Ovary (tissue), 9 donors: ENCODE results near the gene FPR3. TPM values are rescaled to one million over a fixed set of nuclear protein-coding genes. Genes with fewer than 3 reads are reported as not detected.

Source experiments
- DNase-seq, 5 donors: peaks; one replicate each; pipeline ENCODE4 v3.0.0-alpha.2; 2019 to 2020
- H3K27ac ChIP-seq, 2 donors: fragments of 200-600 bp; one replicate each; pipeline versions ENCODE4 v1.5.1 to v1.8.0; 2019 to 2022
- H3K27me3 ChIP-seq: fragments of 200-600 bp; one replicate; pipeline ENCODE4 v1.8.0; 2022
- H3K36me3 ChIP-seq: fragments of 200-600 bp; sonication (generic); one replicate; pipeline ENCODE4 v1.5.1; 2019
- H3K4me1 ChIP-seq: one replicate; pipeline ENCODE4 v1.8.1; 2013; ENCODE audit warnings: mild to moderate bottlenecking, moderate library complexity; ENCODE audit not compliant: insufficient read depth
- H3K4me3 ChIP-seq: fragments of 200-600 bp; sonication (generic); one replicate; pipeline ENCODE4 v1.5.1; 2017
- H3K9me3 ChIP-seq, 2 donors: fragments of 200-600 bp in 1 of 2; sonication (generic) in 1 of 2; one replicate each; pipeline versions ENCODE4 v1.5.1 to v1.8.1; 2013 to 2019; ENCODE audit warnings: mild to moderate bottlenecking in 1 of 2, moderate library complexity in 1 of 2
- EP300 ChIP-seq: sonication (generic); formaldehyde crosslinking; IDR thresholded peaks from one replicate; pipeline ENCODE4 v1.6.1; 2017; ENCODE audit warnings: antibody characterized with exemption
- POLR2A ChIP-seq: fragments of 450-650 bp; IDR thresholded peaks from one replicate; pipeline ENCODE4 v1.6.1; 2017; ENCODE audit warnings: antibody characterized with exemption, mild to moderate bottlenecking, moderate library complexity
- WGBS, 3 donors: extraction: QIAGEN DNeasy Blood & Tissue Kit in 1 of 3; methylation state at CpG; one replicate each; pipeline versions ENCODE4 v1.1.5 to v1.1.7; 2013 to 2017; 5-methylcytosine and 5-hydroxymethylcytosine counted together
- intact Hi-C, 4 donors: fragments of 100-400 bp; cut with DNase I; formaldehyde crosslinking; loops; one replicate each; pipeline versions ENCODE4 v1.11.0 to v1.15.1; 2022 to 2023
- polyA plus RNA-seq, 2 donors: library from polyadenylated mRNA; stranded (reverse); fragments of 200-250 nt in 1 of 2; fragments of 350-450 nt in 1 of 2; fragmentation: Illumina TruSeq in 1 of 2; extraction: RNeasy Lipid Tissue Mini Kit (QIAGEN cat#74804) in 1 of 2; gene quantifications; one replicate each; pipeline ENCODE4 v1.2.3, GENCODE V29; 2013 to 2014
- total RNA-seq, 7 donors: library from RNA; depleted of rRNA in 2 of 7; stranded (reverse); fragments of >200 nt in 2 of 7; fragmentation: NEBNext Ultra II Directional in 3 of 7; extraction: Animal tissue kit (Norgen Biotek cat#: 25700) in 3 of 7; gene quantifications; one replicate each; pipeline versions ENCODE4 v1.1.0 to v1.2.4, GENCODE V29; 2016 to 2023
- TF ChIP-seq, protein P1 (sequence below), 3 donors: fragments of 450-650 bp in 2 of 3; fragments of 200-600 bp in 1 of 3; IDR thresholded peaks; one replicate each; pipeline versions ENCODE4 v1.5.1 to v1.8.0; 2016 to 2022; ENCODE audit warnings: antibody characterized with exemption in 3 of 3, mild to moderate bottlenecking in 1 of 3
- donor health status: DM: no; HTN: no; CAD: no; lungs with moderate emphysema.
- donor health status: DM: no; HTN: no; CAD: no.
- donor health status: Bipolar disorder and iron deficiency.
- donor health status: DM: yes; HTN: yes; CAD: no.
- donor health status: DM: no; HTN: no; CAD: no.
- donor health status: DM: yes; HTN: yes; CAD: no.

Gene FPR3
- total and polyA plus RNA-seq, 9 donors, result 1.5 to 20.5 (median 3.5) TPM

GRCh38 chr19:51751655-51752054, 43.3 kb upstream of the FPR3 start, which contains the start of gene FPR1:
TSS of gene FPR1 (minus strand) at chr19:51751878. CDS start at chr19:51746994, 4,884 bp downstream.
- 87 to 92% (median 87%) methylated on average over 2 of the region's 2 CpGs for WGBS, 3 donors
- no peak within 1 kb of the TSS for H3K27ac ChIP-seq

GRCh38 chr19:51754109-51754508, 40.8 kb upstream of the FPR3 start:
- Histone ChIP-seq H3K36me3 (no peaks in the 10 kb centered on the region), H3K9me3 (no peaks in the 10 kb centered on the region), H3K27me3 (no peaks in the 10 kb centered on the region), H3K27ac (no peak overlapping the region), H3K4me3 (no peak overlapping the region), H3K4me1 (no peaks in the 10 kb centered on the region)
- WGBS, 3 donors, result 85 to 89% (median 87%) methylated on average over 6 of the region's 6 CpGs
- intact Hi-C loops, result no loop called here
- DNase-seq, result no peak
- TF ChIP-seq EP300, result no peak
- TF ChIP-seq, protein P1, sequence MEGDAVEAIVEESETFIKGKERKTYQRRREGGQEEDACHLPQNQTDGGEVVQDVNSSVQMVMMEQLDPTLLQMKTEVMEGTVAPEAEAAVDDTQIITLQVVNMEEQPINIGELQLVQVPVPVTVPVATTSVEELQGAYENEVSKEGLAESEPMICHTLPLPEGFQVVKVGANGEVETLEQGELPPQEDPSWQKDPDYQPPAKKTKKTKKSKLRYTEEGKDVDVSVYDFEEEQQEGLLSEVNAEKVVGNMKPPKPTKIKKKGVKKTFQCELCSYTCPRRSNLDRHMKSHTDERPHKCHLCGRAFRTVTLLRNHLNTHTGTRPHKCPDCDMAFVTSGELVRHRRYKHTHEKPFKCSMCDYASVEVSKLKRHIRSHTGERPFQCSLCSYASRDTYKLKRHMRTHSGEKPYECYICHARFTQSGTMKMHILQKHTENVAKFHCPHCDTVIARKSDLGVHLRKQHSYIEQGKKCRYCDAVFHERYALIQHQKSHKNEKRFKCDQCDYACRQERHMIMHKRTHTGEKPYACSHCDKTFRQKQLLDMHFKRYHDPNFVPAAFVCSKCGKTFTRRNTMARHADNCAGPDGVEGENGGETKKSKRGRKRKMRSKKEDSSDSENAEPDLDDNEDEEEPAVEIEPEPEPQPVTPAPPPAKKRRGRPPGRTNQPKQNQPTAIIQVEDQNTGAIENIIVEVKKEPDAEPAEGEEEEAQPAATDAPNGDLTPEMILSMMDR (IDR thresholded peaks at IDR 0.05), result no peak

More at GRCh38 chr19:51751655-51752054, 43.3 kb upstream of the FPR3 start, which contains the start of gene FPR1:
- no peak for DNase-seq
- Histone ChIP-seq H3K4me3 (no peak within 1 kb of the TSS), H3K27me3 (no peaks in the 10 kb centered on the region), H3K36me3 (no peaks in the 10 kb centered on the region), H3K9me3 (no peaks in the 10 kb centered on the region), H3K4me1 (no peaks in the 10 kb centered on the region)
- TF ChIP-seq EP300 (no peak), POLR2A (no peak)
- TF ChIP-seq, protein P1 (IDR thresholded peaks at IDR 0.05), result no peak
- intact Hi-C loops, result no loop called here

- Histone ChIP-seq H3K4me3 (no peak overlapping the region), H3K27ac (no peak overlapping the region), H3K4me1 (no peaks in the 10 kb centered on the region), H3K36me3 (no peaks in the 10 kb centered on the region), H3K27me3 (no peaks in the 10 kb centered on the region), H3K9me3 (no peaks in the 10 kb centered on the region)
- TF ChIP-seq EP300, result no peak
- no peak for TF ChIP-seq POLR2A
- TF ChIP-seq, protein P1 (IDR thresholded peaks at IDR 0.05), result no peak
- intact Hi-C loops, result no loop called here
- 76 to 79% (median 76%) methylated on average over 4 of the region's 4 CpGs for WGBS, 3 donors
- no peak for DNase-seq
Measured at GRCh38 chr19:51754770-51755169, 40.2 kb upstream of the FPR3 start.

- Histone ChIP-seq H3K9me3 (no peaks in the 10 kb centered on the region), H3K4me1 (no peaks in the 10 kb centered on the region), H3K4me3 (no peak overlapping the region), H3K27ac (no peak overlapping the region), H3K36me3 (no peaks in the 10 kb centered on the region), H3K27me3 (no peaks in the 10 kb centered on the region)
- no peak for DNase-seq
- intact Hi-C loops, result no loop called here
- WGBS, 3 donors, result 78 to 86% (median 81%) methylated on average over 7 of the region's 7 CpGs
- TF ChIP-seq EP300 (no peak), POLR2A (no peak)
- TF ChIP-seq, protein P1 (IDR thresholded peaks at IDR 0.05), result no peak
Measured at GRCh38 chr19:51755571-51755970, 39.4 kb upstream of the FPR3 start.
